Left renal pelvis (tissue), 4 donors: ENCODE results near the gene EHD1. TPM values are rescaled to one million over a fixed set of nuclear protein-coding genes. Genes with fewer than 3 reads are reported as not detected.

Experiments used
- DNase-seq, 4 donors: peaks; one replicate each; pipeline ENCODE4 v3.0.0-alpha.2; 2013; ENCODE audit warnings: low read depth in 4 of 4, low spot score in 3 of 4
- polyA plus RNA-seq, 4 donors: library from polyadenylated mRNA; unstranded; fragments of 120-200 nt; gene quantifications; one replicate each; pipeline ENCODE4 v1.2.1, GENCODE V29; 2013; ENCODE audit not compliant: insufficient read length in 4 of 4

Gene EHD1
- polyA plus RNA-seq, 4 donors = 48.7 to 68.8 (median 58.5) TPM

GRCh38 chr11:64891880-64892279 is 13.5 kb upstream of the EHD1 start:
- DNase-seq = no peak

GRCh38 chr11:64891215-64891848 is 12.9 kb upstream of the EHD1 start:
- DNase-seq = no peak

GRCh38 chr11:64890522-64890939 is 12.1 kb upstream of the EHD1 start:
- DNase-seq = no peak

GRCh38 chr11:64888729-64889511 is 10.5 kb upstream of the EHD1 start:
- no peak for DNase-seq

- DNase-seq = no peak
These were observed 9.9 kb upstream of the EHD1 start for GRCh38 chr11:64888406-64888728.

- DNase-seq = peak in 1 of 4 donors; percentile 41
These were observed 9.5 kb upstream of the EHD1 start for GRCh38 chr11:64887757-64888405.

- DNase-seq = no peak
These were observed 8.9 kb upstream of the EHD1 start for GRCh38 chr11:64887234-64887756.

GRCh38 chr11:64885367-64886286 is 7.2 kb upstream of the EHD1 start:
- no peak for DNase-seq

GRCh38 chr11:64884019-64884418 is 5.6 kb upstream of the EHD1 start:
- no peak for DNase-seq

GRCh38 chr11:64883575-64883974 is 5.2 kb upstream of the EHD1 start:
- DNase-seq = no peak

GRCh38 chr11:64882243-64882642 is 3.8 kb upstream of the EHD1 start:
- DNase-seq = no peak

GRCh38 chr11:64881476-64881875 is 3.1 kb upstream of the EHD1 start:
- DNase-seq = no peak

- DNase-seq = no peak
These were observed 2.0 kb upstream of the EHD1 start for GRCh38 chr11:64880240-64881001.

GRCh38 chr11:64879244-64879900 is 951 bp upstream of the EHD1 start:
- no peak for DNase-seq

GRCh38 chr11:64878223-64878493 is 263 bp downstream of the EHD1 start:
- DNase-seq = no peak

- no peak for DNase-seq
These were observed 815 bp downstream of the EHD1 start for GRCh38 chr11:64877390-64878222.

- no peak for DNase-seq
These were observed 1.5 kb downstream of the EHD1 start for GRCh38 chr11:64876835-64877341.

- DNase-seq = no peak
These were observed 2.1 kb downstream of the EHD1 start for GRCh38 chr11:64876229-64876750.
